MCF 10A (cell line): ENCODE data around the gene S100A8. TPM values are rescaled to one million over a fixed set of nuclear protein-coding genes. Genes with fewer than 3 reads are reported as not detected.

Experiments
- BruUV-seq: library from RNA; stranded (reverse); fragments of 400-500 nt; replicated peaks from 2 replicates; lab custom pipeline; 2021; lab: Mats Ljungman, UMichigan
- CTCF ChIA-PET: fragments of 300-600 bp; sonication (Branson Sonifier 250); formaldehyde crosslinking; extraction: SDS; loops from one replicate; lab custom pipeline; 2021; ENCODE audit warnings: antibody characterized with exemption, inconsistent platforms; lab: Yijun Ruan, JAX
- POLR2A ChIA-PET: fragments of 300-600, 350-650 bp; sonication (Branson Sonifier 250); formaldehyde crosslinking; extraction: SDS; loops from one replicate; lab custom pipeline; 2020; ENCODE audit warnings: antibody characterized with exemption, inconsistent platforms; lab: Yijun Ruan, JAX
- DNase-seq: peaks from one replicate; pipeline ENCODE4 v3.0.0-alpha.2; 2018; ENCODE audit not compliant: unreplicated experiment
- H3K27ac Mint-ChIP-seq: one replicate; pipeline ENCODE4 v1.8.0; 2022; ENCODE audit warnings: mild to moderate bottlenecking, low read depth, mixed read lengths; ENCODE audit not compliant: unreplicated experiment
- H3K27me3 Mint-ChIP-seq: one replicate; pipeline ENCODE4 v1.8.0; 2022; ENCODE audit warnings: mixed read lengths; ENCODE audit not compliant: insufficient read depth, unreplicated experiment
- H3K36me3 Mint-ChIP-seq: one replicate; pipeline ENCODE4 v1.8.0; 2022; ENCODE audit warnings: mild to moderate bottlenecking, moderate library complexity, mixed read lengths; ENCODE audit not compliant: insufficient read depth, unreplicated experiment
- H3K4me1 Mint-ChIP-seq: one replicate; pipeline ENCODE4 v1.8.0; 2022; ENCODE audit warnings: mixed read lengths; ENCODE audit not compliant: insufficient read depth, unreplicated experiment
- H3K4me3 Mint-ChIP-seq: one replicate; pipeline ENCODE4 v1.8.0; 2022; ENCODE audit warnings: mild to moderate bottlenecking, moderate library complexity, mixed read lengths; ENCODE audit not compliant: unreplicated experiment
- H3K9me3 Mint-ChIP-seq: one replicate; pipeline ENCODE4 v1.8.0; 2022; ENCODE audit warnings: mixed read lengths; ENCODE audit not compliant: unreplicated experiment
- intact Hi-C: fragments of 100-400 bp; cut with micrococcal nuclease; formaldehyde crosslinking; loops from 2 replicates; pipeline ENCODE4 v1.14.1; 2022
- total RNA-seq: library from RNA; stranded (reverse); gene quantifications from 2 replicates; pipeline ENCODE4 v1.2.3, GENCODE V29; 2022
- TF ChIP-seq, protein P1 (sequence below): fragments of 200-600 bp; IDR thresholded peaks from one replicate; pipeline ENCODE4 v1.8.0; 2022; ENCODE audit warnings: antibody characterized with exemption, mild to moderate bottlenecking; ENCODE audit not compliant: unreplicated experiment

S100A8 gene
- total RNA-seq, 1 experiment from 2014 or later = 80.4 TPM

DNA sequence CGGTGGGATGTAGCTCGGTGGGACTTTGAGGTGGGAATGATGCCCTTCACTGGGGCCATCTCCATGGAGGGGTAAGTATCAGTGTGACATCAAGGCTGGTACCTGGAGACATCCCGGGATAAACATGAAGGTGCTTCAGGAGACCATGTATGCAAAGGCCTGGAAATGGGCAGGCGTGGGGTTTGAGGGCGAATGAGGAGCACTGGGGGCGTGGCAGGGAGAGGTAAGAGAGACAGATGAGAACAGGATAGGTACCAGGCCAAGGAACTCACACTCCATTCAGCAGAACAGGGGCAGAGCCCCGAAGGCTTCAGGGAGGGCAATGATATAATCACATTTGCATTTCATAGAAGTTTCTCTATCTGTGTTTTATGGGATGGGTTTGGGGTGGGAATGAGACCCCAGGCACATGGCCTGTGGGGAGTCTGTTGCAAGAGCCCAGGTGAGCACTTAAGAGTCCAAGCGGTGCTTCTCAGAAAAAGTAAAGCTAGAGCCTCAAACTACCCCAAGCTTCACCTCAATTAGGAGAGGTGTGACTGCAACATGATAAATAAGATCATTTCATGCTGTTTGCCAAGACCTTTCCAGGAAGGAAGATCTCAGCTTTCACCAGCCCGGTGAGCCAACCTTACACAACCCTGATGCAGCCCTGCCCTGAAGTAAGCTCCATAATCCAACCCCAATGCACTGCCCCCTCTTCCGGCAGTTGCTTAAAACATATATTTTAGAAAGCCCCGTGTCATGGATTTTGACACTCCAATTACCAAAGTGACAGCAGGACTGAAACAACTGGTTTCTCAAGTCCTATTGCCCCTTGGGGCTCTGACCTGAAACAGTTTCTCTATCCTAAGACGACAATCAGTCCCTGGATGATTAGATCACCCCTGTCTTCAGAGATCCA is 25.9 kb downstream of the S100A8 start:
- Mint-ChIP-seq H3K27me3 (no peaks in the 10 kb centered on the region), H3K27ac (peak overlapping the region; percentile 46), H3K9me3 (no peaks in the 10 kb centered on the region), H3K36me3 (peaks cover 18% of the 10 kb centered on the region), H3K4me1 (peaks cover 61% of the 10 kb centered on the region), H3K4me3 (peak overlapping the region; percentile 17)
- ChIA-PET POLR2A (interaction anchor here (0.5 to 5.1 kb wide), 15 partner anchors 9 to 626 kb away, joined by 3 to 46 read pairs (median 4); partner anchors contain the start of genes RPS27, S100A12, S100A16 and S100A8), CTCF (interaction anchor here (0.5 to 28.2 kb wide), 15 partner anchors 8 to 490 kb away, joined by 3 to 1438 read pairs (median 4); partner anchors contain the start of genes S100A12 and S100A9)
- DNase-seq = peak; percentile 95
- TF ChIP-seq, protein P1, sequence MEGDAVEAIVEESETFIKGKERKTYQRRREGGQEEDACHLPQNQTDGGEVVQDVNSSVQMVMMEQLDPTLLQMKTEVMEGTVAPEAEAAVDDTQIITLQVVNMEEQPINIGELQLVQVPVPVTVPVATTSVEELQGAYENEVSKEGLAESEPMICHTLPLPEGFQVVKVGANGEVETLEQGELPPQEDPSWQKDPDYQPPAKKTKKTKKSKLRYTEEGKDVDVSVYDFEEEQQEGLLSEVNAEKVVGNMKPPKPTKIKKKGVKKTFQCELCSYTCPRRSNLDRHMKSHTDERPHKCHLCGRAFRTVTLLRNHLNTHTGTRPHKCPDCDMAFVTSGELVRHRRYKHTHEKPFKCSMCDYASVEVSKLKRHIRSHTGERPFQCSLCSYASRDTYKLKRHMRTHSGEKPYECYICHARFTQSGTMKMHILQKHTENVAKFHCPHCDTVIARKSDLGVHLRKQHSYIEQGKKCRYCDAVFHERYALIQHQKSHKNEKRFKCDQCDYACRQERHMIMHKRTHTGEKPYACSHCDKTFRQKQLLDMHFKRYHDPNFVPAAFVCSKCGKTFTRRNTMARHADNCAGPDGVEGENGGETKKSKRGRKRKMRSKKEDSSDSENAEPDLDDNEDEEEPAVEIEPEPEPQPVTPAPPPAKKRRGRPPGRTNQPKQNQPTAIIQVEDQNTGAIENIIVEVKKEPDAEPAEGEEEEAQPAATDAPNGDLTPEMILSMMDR = no peak
- no TSS peak for BruUV-seq
- intact Hi-C loops = no loop called here

DNA sequence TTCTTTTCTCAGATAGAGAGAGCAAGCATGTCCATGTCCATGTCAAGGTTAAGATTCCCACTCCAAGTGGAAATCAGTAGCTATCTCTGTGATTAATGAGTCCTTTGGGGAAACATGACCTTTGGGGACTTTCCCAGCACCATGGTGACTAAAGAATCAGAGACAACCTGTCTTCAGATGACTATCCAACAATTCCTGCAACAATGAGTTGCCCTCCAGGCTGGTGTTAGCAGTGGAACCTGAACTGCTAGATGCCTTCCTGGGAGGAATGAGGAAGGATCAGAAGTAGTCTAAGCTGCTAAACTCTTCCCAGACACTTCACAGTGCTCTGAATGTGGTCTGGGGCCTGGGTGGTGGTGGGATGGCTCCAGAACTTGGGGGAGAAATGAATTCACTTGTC is 26.7 kb downstream of the S100A8 start:
- ChIA-PET POLR2A (interaction anchor here (0.6 to 5.1 kb wide), 9 partner anchors 12 to 405 kb away, joined by 3 to 46 read pairs (median 5); partner anchors contain the start of genes S100A12 and S100A8), CTCF (interaction anchor here (0.6 to 28.2 kb wide), 8 partner anchors 7 to 519 kb away, joined by 4 to 1438 read pairs (median 10); partner anchors contain the start of genes S100A12 and S100A9)
- intact Hi-C loops = no loop called here
- no peak overlapping the region for H3K4me3 Mint-ChIP-seq
- H3K27ac Mint-ChIP-seq = no peak overlapping the region
- no peak for DNase-seq
- H3K9me3 Mint-ChIP-seq = no peaks in the 10 kb centered on the region
- H3K4me1 Mint-ChIP-seq = peaks cover 63% of the 10 kb centered on the region
- TF ChIP-seq, protein P1 = no peak
- H3K27me3 Mint-ChIP-seq = no peaks in the 10 kb centered on the region
- no TSS peak for BruUV-seq
- H3K36me3 Mint-ChIP-seq = peaks cover 14% of the 10 kb centered on the region

DNA sequence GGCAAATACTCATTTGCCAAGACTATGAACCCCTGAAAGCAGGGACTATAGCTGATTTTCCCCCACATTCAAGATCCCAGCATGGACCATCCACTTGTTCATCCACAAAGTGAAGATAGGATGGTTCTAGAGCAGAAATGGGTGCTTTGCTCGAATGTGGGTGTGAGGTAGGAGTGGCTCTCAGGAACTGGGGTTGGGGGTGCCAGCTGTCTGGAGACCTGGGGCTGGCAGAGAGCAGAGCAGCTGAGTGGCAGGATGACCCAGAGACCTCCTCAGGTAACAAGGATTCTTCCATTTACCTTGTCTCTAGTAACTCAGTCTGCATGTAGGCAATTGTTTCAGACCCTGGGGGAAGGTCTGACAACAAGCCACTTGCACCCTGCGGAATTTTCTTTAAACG is 27.2 kb downstream of the S100A8 start:
- H3K27ac Mint-ChIP-seq = no peak overlapping the region
- BruUV-seq = no TSS peak
- CTCF ChIA-PET = interaction anchor here (2.8 to 28.2 kb wide), 4 partner anchors 7 to 133 kb away, joined by 14 to 1438 read pairs (median 46); partner anchors contain the start of genes S100A12 and S100A9
- POLR2A ChIA-PET = interaction anchor here (1.0 to 5.1 kb wide), 4 partner anchors 12 to 131 kb away, joined by 5 to 46 read pairs (median 10); partner anchors contain the start of genes S100A12 and S100A8
- no peaks in the 10 kb centered on the region for H3K27me3 Mint-ChIP-seq
- H3K4me1 Mint-ChIP-seq = peaks cover 65% of the 10 kb centered on the region
- DNase-seq = no peak
- H3K4me3 Mint-ChIP-seq = no peak overlapping the region
- no peaks in the 10 kb centered on the region for H3K9me3 Mint-ChIP-seq
- TF ChIP-seq, protein P1 = no peak
- intact Hi-C loops = no loop called here
- H3K36me3 Mint-ChIP-seq = peaks cover 14% of the 10 kb centered on the region
